Kidney (tissue), 14 donors: ENCODE data around the gene SLC25A53. TPM values are rescaled to one million over a fixed set of nuclear protein-coding genes. Genes with fewer than 3 reads are reported as not detected.

Source experiments
- DNase-seq, 5 donors: peaks; one replicate each; pipeline ENCODE4 v3.0.0-alpha.2; 2013 to 2020
- FAIRE-seq: peaks from 2 replicates; lab custom pipeline; 2012; peaks lifted over from hg19 to GRCh38; lab: Jason Lieb, UNC
- H3K27ac ChIP-seq, 2 donors: one replicate each; pipeline ENCODE4 v1.7.0; 2013; ENCODE audit warnings: low read depth in 2 of 2, low read length in 2 of 2, inconsistent platforms in 1 of 2
- H3K27me3 ChIP-seq: one replicate; pipeline ENCODE4 v1.7.1; 2013; ENCODE audit warnings: low read length, inconsistent platforms; ENCODE audit not compliant: control insufficient read depth, insufficient read depth
- H3K36me3 ChIP-seq, 3 donors: one replicate each; pipeline versions ENCODE4 v1.7.0 to v1.7.1; 2013; ENCODE audit warnings: low read length in 3 of 3, control low read depth in 1 of 3, inconsistent platforms in 1 of 3; ENCODE audit not compliant: insufficient read depth in 3 of 3, control insufficient read depth in 2 of 3
- H3K4me1 ChIP-seq, 3 donors: one replicate each; pipeline versions ENCODE4 v1.7.0 to v1.7.1; 2013; ENCODE audit warnings: low read length in 3 of 3, inconsistent platforms in 1 of 3, low read depth in 1 of 3; ENCODE audit not compliant: control insufficient read depth in 2 of 3, insufficient read depth in 2 of 3
- H3K4me3 ChIP-seq, 3 donors: one replicate each; pipeline versions ENCODE4 v1.7.0 to v1.8.1; 2013; ENCODE audit warnings: low read length in 3 of 3, control low read depth in 1 of 3, inconsistent platforms in 1 of 3
- H3K9ac ChIP-seq, 3 donors: one replicate each; pipeline versions ENCODE4 v1.7.0 to v1.7.1; 2013; ENCODE audit warnings: low read length in 3 of 3, control low read depth in 1 of 3, inconsistent platforms in 1 of 3
- H3K9me3 ChIP-seq, 3 donors: one replicate each; pipeline versions ENCODE4 v1.7.0 to v1.7.1; 2013; ENCODE audit warnings: low read length in 3 of 3, control low read depth in 1 of 3, inconsistent platforms in 1 of 3; ENCODE audit not compliant: control insufficient read depth in 2 of 3, insufficient read depth in 1 of 3
- intact Hi-C: fragments of 100-400 bp; cut with DNase I; formaldehyde crosslinking; loops from one replicate; pipeline ENCODE4 v1.11.1; 2022
- polyA plus RNA-seq: library from polyadenylated mRNA; stranded (reverse); fragments of 350-450 nt; fragmentation: Illumina TruSeq; extraction: RNeasy Lipid Tissue Mini Kit (QIAGEN cat#74804); gene quantifications from one replicate; pipeline ENCODE4 v1.2.3, GENCODE V29; 2014; ENCODE audit warnings: low read depth, low replicate concordance; ENCODE audit not compliant: insufficient read depth
- total RNA-seq: library from RNA; stranded (reverse); fragmentation: NEBNext Ultra II Directional; extraction: Animal tissue kit (Norgen Biotek cat#: 25700); gene quantifications from one replicate; pipeline ENCODE4 v1.2.1, GENCODE V29; 2021
- TF ChIP-seq, protein P1 (sequence below): IDR thresholded peaks from 3 replicates; pipeline ENCODE4 v1.5.1; 2012; ENCODE audit warnings: mild to moderate bottlenecking, moderate library complexity, borderline replicate concordance; ENCODE audit not compliant: insufficient read depth; ENCODE audit errors: extremely low read depth
- donor health status: control.
- donor health status: control.
- donor health status: control.
- donor health status: control.
- donor health status: control.
- donor health status: DM: yes; HTN: yes; CAD: no.
- donor health status: Normal renal cell carcinoma (clear cell type).

The SLC25A53 gene
- total and polyA plus RNA-seq, 2 donors from 2014 or later, result 5.0 to 12.1 TPM

DNA sequence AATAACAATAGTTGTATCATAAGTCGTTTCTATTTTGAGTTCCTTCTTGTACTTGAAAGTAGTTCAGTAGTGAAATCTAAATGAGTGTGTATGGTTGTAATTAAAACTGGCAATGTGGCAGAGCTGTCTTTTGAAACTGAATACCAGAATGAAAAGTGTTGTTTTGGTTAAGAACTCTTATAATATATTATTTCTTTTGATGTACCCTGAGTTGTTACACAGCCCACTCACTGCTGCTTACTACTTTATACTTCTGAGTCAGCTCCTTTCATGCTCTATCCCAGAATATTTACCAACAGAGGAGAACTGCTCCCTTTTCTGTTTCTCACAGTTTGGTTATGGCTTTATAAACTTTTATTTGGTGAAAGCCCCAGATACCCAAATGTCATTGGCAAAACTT, 38.2 kb upstream of the SLC25A53 start:
- FAIRE-seq (no peak), DNase-seq (no peak)
- H3K27ac ChIP-seq, result no peak overlapping the region
- no peaks in the 10 kb centered on the region for H3K27me3 ChIP-seq
- H3K36me3 ChIP-seq, result peaks cover 0 to 3% (median 0%) of the 10 kb centered on the region in 3 donors
- no peak overlapping the region for H3K4me3 ChIP-seq
- H3K9ac ChIP-seq, result no peak overlapping the region
- H3K4me1 ChIP-seq, result no peaks in the 10 kb centered on the region
- H3K9me3 ChIP-seq, result no peaks in the 10 kb centered on the region
- intact Hi-C loops, result no loop called here
- TF ChIP-seq, protein P1, sequence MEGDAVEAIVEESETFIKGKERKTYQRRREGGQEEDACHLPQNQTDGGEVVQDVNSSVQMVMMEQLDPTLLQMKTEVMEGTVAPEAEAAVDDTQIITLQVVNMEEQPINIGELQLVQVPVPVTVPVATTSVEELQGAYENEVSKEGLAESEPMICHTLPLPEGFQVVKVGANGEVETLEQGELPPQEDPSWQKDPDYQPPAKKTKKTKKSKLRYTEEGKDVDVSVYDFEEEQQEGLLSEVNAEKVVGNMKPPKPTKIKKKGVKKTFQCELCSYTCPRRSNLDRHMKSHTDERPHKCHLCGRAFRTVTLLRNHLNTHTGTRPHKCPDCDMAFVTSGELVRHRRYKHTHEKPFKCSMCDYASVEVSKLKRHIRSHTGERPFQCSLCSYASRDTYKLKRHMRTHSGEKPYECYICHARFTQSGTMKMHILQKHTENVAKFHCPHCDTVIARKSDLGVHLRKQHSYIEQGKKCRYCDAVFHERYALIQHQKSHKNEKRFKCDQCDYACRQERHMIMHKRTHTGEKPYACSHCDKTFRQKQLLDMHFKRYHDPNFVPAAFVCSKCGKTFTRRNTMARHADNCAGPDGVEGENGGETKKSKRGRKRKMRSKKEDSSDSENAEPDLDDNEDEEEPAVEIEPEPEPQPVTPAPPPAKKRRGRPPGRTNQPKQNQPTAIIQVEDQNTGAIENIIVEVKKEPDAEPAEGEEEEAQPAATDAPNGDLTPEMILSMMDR, result no peak

DNA sequence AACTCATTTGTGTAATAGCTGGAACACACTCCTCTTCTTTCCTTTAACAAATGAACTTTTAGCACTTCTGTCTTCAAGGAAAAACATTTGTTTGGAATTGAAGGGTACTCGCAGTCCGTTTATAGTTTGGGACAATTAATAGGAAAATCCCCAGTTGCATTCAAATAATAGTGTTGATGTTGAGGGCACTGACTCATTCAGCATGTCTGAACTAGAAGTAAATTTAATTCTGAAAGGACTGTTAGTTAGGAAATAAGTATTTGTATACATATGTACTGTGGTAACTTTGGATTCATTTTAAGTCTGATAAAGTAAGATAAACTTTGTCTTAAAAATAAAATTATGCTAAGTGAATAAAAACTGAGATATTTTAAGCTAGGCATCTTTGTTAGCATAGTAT, 36.7 kb upstream of the SLC25A53 start:
- DNase-seq (no peak), FAIRE-seq (peak; percentile 94)
- Histone ChIP-seq H3K36me3 (peaks cover 0 to 10% (median 5%) of the 10 kb centered on the region in 3 donors), H3K27ac (no peak overlapping the region), H3K4me3 (no peak overlapping the region), H3K27me3 (no peaks in the 10 kb centered on the region), H3K4me1 (no peaks in the 10 kb centered on the region), H3K9me3 (no peaks in the 10 kb centered on the region), H3K9ac (no peak overlapping the region)
- intact Hi-C loops, result no loop called here
- TF ChIP-seq, protein P1, result no peak

GRCh38 chrX:104189837-104190236, 33.0 kb upstream of the SLC25A53 start:
- H3K4me3 ChIP-seq, result no peak overlapping the region
- peaks cover 2 to 16% (median 9%) of the 10 kb centered on the region in 3 donors for H3K36me3 ChIP-seq
- FAIRE-seq, result no peak
- H3K27me3 ChIP-seq, result no peaks in the 10 kb centered on the region
- H3K27ac ChIP-seq, result no peak overlapping the region
- H3K9me3 ChIP-seq, result no peaks in the 10 kb centered on the region
- intact Hi-C loops, result no loop called here
- H3K9ac ChIP-seq, result no peak overlapping the region
- TF ChIP-seq, protein P1, result no peak
- DNase-seq, result peak in 1 of 5 donors; percentile 18
- no peaks in the 10 kb centered on the region for H3K4me1 ChIP-seq

- H3K36me3 ChIP-seq, result peaks cover 2 to 19% (median 9%) of the 10 kb centered on the region in 3 donors
- no peak overlapping the region for H3K9ac ChIP-seq
- H3K9me3 ChIP-seq, result no peaks in the 10 kb centered on the region
- intact Hi-C loops, result no loop called here
- TF ChIP-seq, protein P1, result no peak
- H3K4me1 ChIP-seq, result no peaks in the 10 kb centered on the region
- DNase-seq (no peak), FAIRE-seq (no peak)
- no peak overlapping the region for H3K4me3 ChIP-seq
- H3K27ac ChIP-seq, result no peak overlapping the region
- H3K27me3 ChIP-seq, result no peaks in the 10 kb centered on the region
Measured at GRCh38 chrX:104187931-104188330, 31.1 kb upstream of the SLC25A53 start.
